Stimulated activated CD4-positive, alpha-beta T cell treated with anti-CD3 and anti-CD28 coated beads, TNF-alpha, amount 100 ng/mL, for 48 hours (primary cell): ENCODE measurements around the gene INHBA.

ENCODE experiments used
- DNase-seq, 3 donors: peaks; one replicate each; pipeline ENCODE4 v3.0.0-alpha.2; 2020; ENCODE audit warnings: low read depth in 3 of 3

Gene INHBA

DNA sequence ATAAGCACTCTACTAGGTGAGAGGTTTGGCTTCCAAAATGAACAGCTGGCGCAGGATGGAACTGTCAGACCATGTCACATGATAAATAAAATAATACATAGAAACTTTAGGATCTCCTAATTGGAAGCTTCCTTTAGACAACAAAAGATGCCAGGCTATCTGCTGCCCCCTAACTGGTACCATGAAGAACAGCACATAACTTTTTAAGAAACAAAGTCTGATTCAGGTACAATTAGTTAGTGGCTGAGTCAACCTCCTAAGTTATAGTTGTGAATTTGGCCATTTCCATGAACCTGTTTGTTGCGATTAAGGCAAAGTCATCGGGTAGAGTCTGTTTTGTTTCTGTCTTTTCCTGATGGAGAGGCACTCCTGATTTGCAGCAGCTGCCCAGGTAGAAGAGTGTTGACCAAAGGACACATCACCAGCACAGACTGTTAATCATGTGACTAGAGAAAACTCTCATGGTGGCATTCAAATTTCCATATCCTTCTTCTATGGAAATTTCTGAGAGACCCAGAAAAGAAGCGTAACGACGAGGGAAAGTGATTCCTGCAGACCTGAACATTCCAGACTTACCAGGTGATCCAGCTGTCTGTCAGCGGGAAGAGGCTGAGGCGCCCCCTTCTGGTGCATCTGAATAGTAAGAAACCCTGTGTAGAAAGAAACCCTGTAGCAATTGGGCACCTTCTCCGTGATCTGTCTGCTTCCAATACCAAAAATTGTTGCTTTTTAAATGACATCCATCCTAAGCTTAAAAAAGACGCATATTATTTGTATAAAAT is 8.6 kb upstream of the INHBA start:
- no peak for DNase-seq

DNA sequence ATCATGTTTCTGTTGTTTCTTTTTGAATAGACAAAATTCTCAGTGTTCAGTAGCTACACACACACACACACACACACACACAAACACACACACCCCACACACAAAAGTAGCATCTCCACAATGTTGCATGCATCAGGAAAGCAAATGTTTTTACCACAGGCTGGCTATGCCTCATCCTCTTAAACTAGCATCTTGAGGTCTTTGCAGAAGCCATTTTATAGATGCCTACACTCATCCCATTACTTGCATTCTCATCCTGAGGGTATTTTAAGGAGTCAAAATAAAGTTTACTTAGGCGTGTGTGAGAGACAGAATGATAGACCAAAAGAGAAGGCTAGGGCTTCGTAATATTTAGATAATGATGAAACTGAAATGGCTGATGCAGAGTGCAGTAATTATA is 7.9 kb upstream of the INHBA start:
- DNase-seq, result no peak

DNA sequence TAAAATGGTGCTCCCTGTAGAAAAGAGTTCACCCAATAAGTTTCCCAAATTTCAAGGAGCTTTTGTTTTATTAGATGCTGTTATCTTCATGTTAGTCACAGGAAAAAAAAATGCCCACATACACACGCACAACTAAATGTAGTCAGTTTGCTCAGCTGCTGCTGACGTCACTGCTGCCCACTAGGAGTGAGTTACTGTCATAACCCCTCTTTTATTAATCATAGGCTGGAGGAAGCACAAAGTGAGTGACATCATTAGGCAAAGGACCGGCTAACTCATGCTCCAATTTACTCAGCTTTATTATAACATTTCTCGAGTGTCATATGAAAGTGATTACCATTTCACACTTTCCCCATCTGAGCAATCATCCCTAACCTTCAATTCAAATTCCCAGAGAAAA is 6.7 kb upstream of the INHBA start:
- DNase-seq, result no peak

DNA sequence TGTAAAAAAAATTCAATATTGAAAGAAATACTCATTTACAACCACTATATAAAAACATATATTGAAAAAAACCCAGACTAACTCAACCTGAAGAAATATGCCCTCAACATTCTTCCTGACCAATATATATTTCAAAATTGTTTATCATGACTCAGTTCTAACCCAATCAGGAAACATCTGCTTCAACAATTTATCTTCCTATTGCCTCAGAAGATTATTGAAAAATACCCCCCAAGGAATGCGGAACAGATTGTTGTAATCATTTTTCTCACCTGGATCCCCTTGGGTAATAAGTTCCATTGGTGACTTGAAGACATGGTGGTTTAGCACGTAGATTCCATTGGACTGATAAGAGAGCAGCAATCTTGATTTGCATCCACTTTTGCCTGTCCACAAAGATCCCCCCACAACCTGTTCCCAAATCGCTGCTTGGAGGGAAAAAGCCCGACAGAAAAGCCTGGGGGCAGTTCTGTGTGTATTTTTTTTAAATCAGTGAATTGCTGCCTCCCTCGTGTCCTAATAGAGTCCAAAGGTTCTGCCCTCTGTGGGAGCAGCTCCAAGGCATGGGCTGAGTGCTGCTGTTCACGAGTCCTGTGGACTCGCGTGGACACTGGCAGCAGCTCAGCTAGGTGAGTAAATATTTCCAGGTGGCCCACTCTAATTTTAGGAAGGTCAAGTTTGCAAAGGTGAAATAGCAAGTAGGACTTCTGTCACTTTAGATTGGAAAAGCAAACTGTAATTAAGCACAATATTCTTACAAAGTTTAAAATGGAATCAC is 5.9 kb upstream of the INHBA start:
- no peak for DNase-seq

DNA sequence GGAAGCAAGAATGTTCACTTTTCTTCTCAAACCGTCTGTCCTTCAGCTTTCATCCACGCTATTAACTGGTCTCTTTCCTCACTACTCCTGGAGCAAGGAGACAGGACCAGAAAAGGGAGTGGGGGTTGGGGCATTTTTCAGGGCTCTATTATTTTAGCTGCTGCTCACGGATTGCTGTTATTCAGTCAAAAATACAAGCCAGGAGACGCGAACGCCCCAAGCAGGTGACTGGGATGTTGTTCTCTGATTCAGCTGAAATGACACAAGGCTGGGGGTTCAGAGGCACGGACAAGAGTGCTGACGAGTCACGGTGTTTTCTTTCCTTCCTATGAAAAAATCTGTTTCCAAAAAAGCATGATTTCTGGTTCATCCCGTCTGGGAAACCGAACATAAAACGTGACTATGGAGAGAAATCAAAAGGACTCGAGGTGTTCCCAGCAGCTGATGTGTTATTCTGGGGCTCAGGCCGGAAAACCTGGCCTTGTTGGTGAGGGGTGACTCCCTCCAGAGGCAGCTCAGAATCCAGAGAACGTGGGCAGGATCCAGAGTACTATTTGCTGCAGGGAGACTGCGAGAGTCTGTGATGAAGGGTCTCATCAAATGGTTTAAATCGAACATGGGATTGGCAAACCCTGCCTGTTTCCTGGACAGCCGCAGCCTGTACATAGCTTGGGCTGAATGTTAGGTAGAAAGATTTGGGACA is 3.5 kb upstream of the INHBA start:
- no peak for DNase-seq

DNA sequence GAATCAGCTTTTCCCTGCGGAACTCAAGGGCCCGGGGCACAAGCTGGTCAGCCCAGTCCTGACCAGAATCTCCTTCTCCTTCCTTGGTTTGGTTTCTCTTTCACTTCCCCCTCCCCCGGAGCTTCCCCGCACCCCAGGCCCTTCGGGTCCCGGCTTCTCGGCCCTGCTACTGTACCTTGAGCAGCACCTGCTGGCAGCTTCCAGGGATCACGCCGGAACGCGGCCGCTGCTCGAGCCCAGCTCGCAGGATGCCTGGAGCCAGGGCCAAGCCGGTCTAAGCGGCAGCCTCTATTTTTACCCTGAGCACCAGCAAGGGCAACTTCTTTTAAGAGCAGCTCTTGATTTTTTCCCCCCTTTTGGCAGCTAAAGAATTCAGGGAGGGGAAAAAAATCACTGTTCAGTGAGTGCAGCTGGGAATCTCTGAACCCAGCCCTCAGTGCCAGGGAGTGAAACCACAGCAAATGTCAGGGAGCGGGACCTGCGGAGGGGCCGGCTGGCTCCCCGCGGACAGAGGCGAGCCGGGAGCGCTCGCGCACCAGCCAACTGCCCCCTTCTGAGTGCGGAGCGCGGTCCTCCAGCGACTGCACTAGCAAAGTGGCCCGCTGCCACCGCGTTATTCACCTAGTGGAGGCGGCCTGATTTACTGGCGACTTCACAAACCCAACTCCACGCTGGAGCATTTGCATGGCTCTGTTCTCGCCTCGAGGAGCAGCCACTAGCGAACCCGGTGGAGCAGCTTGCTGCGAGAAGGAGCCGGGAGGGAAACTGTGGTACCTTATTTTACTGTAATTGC is 2.4 kb upstream of the INHBA start:
- peak; percentile 27 to 53 (median 38) for DNase-seq

DNA sequence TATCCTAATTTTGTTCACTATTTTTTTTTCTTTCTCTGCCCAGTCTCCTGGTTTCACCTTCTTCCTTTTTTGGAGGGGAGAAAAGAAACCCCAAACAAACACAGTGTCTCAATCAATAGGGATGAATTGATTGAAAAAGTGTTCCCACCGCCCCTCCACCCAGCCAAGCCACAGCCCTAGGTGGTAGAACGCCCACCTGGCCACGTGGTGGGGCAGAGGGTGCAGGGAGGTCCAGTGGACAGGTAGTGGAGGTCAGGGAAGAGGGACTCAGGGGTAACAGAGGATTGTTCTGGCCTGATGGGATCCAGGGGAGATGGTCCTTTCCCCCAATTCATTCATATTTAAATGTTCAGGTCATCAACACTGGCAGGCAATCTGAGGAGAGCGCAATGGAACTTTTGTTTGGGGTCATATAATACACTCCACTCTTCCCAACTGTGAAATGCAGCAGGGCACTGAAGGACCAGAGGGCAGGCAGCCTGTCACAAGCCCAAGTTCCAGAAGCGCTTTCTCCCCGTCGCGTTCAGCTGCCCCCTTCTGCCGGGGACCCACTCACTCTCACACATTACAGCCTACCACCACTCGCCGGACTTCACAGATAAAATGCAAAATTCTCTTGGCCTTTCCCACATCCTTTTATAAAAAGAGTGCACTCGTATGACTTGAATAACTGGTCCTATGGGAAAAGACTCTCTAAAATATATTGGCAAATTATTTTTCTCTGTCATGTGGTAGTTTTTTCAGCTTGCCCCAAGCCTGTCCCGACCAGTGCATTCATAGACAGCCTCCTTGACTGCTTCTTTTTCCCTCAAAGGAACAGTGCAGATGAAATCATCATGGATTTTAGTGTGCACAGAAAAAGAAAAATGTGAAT is 1.6 kb downstream of the INHBA start:
- DNase-seq, result no peak

DNA sequence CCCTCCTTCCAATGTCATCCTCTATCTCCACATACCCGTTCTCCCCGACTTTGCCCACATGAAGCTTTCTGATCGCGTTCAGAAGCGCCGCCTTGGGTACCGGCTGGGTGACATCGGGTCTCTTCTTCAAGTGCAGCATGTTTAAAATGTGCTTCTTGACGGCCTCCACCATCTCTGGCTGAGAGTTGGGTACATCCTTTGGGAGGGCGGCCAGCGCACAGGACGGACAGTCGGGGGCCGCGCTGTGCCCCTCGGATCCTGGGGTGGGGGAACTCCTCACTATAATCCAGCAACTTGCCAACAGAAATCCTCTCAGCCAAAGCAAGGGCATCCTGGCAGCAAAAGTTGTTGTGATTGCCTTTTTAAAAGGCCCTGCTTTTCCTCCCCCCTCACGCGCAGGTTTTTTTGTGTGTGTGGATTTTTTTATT is 2.8 kb downstream of the INHBA start:
- DNase-seq, result no peak

DNA sequence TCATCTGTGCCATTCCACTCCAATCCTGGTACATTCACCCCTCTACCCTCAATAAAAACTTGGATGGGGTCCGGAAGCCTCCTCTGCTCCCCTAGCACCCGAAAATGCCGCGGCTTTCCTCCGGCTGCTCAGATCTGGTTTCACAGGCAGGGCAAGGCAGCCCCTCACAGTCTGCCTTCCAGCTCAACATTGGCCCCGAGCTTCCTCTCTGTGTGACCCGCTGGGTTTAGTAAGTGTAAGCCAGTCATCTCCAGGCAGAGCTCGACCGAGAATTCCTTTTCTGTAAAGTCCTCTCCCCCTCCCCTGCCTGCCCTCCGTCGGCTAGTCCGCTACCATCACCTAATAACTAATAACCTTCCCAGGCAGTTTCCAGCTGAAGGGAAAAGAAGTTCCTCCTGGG is 3.4 kb downstream of the INHBA start:
- no peak for DNase-seq

DNA sequence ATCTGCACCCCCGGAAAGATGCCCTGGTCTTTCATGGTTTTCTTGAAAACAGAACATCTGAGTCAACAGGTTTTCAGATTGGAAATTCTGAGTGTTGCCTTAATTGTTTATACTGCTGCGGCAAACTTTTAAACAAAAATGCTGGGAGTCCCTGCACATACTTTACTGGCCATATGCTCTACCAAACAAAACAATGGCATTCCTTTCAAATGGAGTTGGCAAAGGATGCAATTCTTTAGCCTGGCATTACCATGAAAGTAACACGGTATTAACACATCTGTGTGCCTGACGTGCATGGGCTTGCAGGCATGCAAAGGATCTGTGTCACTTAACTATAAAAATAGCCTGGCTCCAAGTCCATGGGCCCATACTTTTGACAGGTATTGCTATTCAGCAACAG is 4.2 kb downstream of the INHBA start:
- no peak for DNase-seq

DNA sequence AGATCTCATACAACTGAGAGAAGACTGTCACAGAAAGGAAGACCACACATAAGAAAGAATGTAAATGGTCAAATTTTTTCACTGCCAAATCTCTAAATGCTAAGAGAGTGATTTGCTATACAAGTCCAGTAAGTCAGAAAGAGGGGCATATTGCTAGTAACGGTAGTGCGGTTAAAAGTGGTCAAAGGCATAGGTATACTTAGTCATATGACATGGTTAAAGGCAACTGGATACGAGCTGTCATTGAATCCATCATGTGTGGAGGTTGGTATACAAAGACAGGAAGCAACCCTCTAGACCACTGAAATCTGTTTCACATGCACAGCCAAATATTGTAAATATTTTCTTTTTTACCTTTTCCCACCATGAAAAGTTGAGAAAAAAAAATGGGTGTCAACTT is 4.8 kb downstream of the INHBA start:
- no peak for DNase-seq

DNA sequence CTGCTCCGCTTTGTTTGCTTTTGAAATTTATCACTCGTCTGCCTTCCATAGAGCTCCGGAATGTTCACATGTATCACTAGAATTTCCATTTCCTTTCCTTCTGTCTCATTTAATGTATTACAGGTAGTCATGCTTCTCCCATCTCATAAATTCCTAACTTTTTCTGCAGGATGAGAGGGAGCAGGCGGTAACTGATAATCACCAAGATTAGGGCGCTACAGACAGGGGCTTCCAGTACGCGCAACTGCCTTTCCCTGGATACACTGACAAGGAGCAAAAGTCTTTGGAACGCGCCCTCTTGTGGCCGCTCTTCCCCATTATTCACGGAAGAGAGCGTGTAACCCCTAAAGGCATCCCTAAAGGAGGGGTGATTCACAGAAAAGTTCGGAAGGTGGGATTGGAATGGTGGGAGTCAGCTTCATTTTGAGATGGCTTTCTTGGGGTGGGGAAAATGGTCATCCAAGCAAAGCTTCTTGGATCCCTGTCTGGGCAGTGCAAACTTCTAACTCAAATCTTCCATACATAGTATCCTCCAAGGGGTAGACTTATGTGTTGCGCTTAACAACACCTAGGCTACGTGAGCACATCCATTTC is 6.5 kb downstream of the INHBA start:
- peak in 1 of 3 donors; percentile 15 for DNase-seq

DNA sequence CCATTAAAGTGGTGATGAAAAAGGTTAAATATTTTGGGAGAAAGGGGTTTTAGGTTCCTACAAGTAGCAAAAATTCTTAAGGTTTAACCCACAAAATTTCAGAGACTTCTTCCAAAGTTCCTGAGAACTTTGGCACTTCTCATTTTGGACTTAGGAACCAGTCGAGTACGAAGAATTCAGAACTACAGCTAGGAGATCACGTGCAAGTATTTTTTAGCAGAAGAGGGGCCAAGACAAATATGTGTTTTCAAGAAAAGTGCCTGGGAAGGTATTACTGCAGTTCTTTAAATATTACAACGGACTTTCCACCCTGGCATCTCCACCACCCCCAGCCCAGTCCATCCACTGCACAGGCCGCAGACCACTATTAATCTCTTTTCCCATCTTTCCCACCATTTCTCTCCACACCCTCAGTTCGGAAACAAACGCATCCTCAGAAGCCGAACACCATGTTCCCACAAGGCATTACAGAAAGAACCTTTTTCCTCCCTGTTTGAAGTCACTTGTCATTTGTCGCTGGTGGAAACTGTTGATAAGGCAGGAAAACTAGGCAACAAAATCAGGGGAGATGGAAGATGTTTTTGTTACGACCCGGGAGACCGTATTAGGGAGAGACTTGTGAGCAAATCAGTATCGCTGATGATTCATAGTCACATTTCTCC is 7.1 kb downstream of the INHBA start:
- DNase-seq, result no peak

DNA sequence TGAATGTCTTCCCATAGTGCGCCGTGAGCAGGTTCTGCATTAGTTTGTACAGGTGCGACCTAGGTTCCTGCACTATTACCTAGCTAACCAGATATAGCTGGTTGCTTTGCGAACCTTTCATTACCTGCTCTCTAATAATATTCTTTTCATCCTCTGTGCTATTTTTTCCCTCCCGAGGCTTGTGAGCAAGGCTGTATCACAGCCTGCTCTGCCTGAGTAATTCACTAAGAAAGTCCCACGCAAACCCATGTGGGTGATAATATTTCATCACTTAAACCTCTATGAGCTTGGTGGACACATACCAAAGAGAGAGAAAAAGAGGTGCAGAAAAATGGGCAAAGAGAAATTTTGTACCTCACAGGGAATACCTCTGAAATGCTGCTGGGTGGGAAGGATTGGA is 8.4 kb downstream of the INHBA start:
- no peak for DNase-seq

DNA sequence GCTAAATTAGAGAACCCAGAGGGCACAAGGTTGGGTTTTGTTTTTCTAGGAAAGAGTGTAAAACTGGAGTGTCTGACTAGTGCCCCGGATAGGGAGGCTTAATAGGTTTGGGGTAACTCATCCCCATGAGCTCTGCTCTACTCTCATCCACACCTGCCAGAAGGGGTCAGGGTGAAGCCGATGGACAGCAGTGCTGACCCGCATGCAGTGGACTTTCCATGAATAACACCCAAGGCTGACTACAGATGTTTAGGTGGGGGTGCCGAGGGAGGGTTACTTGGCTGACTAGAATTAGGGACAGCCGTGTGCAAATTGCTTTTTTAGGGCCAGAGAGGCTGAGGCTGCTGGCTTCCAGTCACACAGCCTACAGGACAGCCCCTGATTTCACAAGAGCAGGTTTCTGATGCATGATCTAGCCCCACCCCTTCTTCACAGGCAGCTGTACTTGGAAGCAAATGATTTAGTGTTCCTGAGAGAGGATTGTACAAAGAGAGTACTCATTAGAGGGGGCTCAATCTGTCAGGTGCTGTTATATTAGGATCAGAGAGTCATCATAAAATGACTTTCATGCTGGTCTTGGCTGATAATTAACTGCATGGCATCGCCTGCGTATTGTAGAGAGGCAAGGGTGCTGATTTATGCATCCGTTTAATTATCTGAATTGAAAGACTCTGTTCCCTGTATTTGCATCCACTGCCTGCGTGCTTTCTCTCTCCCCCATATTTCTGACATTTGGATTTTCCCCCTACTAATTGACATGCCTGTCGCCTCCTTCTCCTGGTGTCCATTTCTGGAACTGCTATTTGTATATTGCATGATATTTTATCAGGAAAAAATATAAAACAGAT is 9.5 kb downstream of the INHBA start:
- DNase-seq, result no peak

DNA sequence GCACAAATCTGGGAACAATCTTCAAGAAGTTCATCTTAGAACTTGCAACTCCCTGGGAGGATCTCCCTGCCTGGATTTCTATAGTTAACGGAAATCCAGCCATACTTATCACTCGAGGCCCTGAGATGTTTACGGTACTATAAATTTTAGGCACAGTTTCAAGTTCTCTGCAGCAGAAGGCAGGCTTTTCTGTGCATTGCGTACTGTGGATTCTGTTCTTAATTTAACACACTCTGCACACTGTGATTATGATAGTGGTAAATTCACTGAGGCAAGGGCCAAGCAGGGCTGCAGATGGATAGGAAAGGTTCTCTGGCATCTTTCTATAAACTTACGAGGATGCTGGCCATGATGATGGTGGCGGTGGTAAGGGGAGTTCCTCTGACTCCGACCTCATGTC is 10.6 kb downstream of the INHBA start:
- DNase-seq, result no peak

DNA sequence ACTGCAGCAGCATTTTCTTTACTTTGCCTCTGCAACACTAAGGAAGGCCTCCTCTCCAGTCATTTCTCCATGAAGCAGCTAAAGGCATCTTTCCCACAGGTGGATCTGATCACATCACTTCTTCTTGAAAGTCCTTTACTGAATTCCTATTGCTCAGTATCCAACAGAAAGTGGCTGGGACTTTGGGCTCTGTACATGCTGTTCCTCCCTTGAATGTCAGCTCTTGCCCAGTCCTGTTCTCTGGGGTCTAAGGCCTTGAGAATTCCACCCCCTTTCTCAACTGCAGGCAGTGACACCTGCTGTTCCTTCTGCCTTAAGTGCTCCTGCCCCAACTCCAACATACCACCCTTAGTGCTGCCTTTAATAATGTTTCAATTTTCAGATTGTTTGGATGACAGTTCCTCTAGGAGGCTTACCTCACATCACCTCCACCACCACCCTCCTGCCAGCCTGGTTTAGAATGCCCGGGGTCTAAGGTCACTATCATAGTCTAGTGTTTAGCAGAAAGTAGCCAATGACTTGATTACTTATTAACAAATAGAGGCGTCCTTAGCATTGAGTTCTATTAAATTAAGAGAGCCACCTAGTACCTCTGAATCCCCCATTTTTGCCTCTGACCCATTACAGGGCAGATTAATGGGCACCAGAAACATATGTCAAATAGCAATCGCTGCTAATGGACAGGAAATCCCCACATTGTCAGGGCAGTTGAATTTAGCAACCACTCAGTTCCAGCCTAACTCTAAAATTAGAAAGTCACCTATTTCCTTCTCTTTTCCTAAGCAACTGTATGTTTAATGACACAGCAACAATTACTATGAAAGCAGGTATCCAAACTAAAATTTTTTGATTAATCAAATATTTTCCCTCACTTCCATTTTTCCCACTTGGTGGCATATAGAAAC is 11.4 kb downstream of the INHBA start:
- no peak for DNase-seq

DNA sequence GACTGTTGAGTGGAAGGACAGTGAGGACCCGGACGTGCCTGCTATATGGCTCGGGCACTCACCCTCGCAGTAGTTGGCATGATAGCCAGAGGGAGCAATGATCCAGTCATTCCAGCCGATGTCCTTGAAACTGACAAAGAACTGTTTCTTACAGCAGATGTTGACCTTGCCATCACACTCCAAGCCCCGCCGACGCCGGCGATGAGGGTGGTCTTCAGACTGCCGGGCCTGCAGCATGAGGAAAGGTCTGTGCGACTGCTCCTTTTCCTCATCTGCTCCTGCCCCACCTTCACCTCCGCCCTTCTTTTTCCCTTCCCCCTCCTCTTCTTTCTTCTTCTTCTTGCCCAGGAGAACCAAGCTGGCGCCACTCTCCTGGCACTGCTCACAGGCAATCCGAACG is 13.1 kb downstream of the INHBA start:
- DNase-seq, result no peak
